SK-N-SH treated with all-trans-retinoic acid at 6 μM for 48 hours (cell line): ENCODE measurements around the gene MACIR.

Source experiments
- ARNTL ChIP-seq: fragments of 450-650 bp; formaldehyde crosslinking; IDR thresholded peaks from 2 replicates; pipeline ENCODE4 v1.5.0; 2020; ENCODE audit warnings: low read depth, mild to moderate bottlenecking, moderate library complexity, borderline replicate concordance
- CSDC2 ChIP-seq: fragments of 250-450 bp; sonication (Bioruptor Pico); IDR thresholded peaks from 2 replicates; pipeline ENCODE4 v1.5.0; 2020; ENCODE audit warnings: mild to moderate bottlenecking, moderate library complexity
- ISL1 ChIP-seq: fragments of 250-450 bp; sonication (Bioruptor Pico); IDR thresholded peaks from 2 replicates; pipeline ENCODE4 v2.1.2; 2022; ENCODE audit warnings: mild to moderate bottlenecking, moderate library complexity

GRCh38 chr5:103270581-103270980, 12.0 kb downstream of the MACIR start:
- TF ChIP-seq ISL1 (CRISPR knock-in tag) (no peak), CSDC2 (no peak), ARNTL (CRISPR knock-in tag) (no peak)
